Measurements from ENCODE around the gene CAPN1.

DNA sequence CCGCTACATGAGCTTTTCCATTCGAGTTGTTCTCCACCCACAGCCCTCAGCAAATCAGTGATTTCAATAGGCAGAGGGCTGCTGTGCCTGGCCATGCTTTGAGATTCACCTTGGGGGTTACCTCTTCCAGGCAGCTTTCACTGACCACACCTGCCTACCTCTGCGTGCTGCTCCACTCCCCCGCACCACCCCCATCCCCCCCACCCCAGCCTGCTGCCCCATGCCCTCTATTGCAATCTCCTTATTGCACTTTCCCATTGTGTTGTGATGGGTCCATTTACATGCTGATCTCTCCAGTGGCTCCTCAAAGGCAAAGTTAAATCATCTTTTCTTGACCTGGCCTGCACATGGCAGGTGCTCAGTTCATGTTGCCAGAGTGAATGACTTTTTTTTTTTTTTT, 62.1 kb downstream of the CAPN1 start:
- no peak for TF ChIP-seq CTCF (IDR thresholded peaks at IDR 0.05; ENCODE audit: low read length)
- TF ChIP-seq EZH2 (IDR thresholded peaks at IDR 0.05; ENCODE audit: borderline replicate concordance, low read length) = no peak
